HepG2 (cell line): ENCODE data around the gene TLK2. TPM values are rescaled to one million over a fixed set of nuclear protein-coding genes. Genes with fewer than 3 reads are reported as not detected.
"Not testable (repeated sequence)": the region's sequence is repeated elsewhere in the genome, so short reads cannot be mapped to it uniquely, and the experiment has no call there.

Experiments used
- ATAC-seq: fragments of 200-7000 bp; cut with Tn5 transposase; 3 replicates; pipeline ENCODE4 v1.9.1; 2020; ENCODE audit warnings: mild to moderate bottlenecking, moderate library complexity
- BruUV-seq: library from RNA; stranded (reverse); fragments of 400-500 nt; replicated peaks from 2 replicates; lab custom pipeline; 2021; lab: Mats Ljungman, UMichigan
- CTCF ChIA-PET: fragments of 300-600 bp; formaldehyde crosslinking; extraction: SDS; loops from one replicate; lab custom pipeline; 2021; ENCODE audit warnings: low total read pairs, inconsistent platforms, low intra/inter-chr PET ratio; lab: Yijun Ruan, JAX
- POLR2A ChIA-PET: fragments of 350-600 bp; sonication (Branson Sonifier 250); formaldehyde crosslinking; loops from one replicate; lab custom pipeline; 2020; ENCODE audit warnings: antibody characterized with exemption, inconsistent platforms; lab: Yijun Ruan, JAX
- DNase-seq: peaks from one replicate; pipeline ENCODE4 v3.0.0-alpha.2; 2015; ENCODE audit warnings: low spot score
- FAIRE-seq: peaks from 3 replicates; lab custom pipeline; 2011; peaks lifted over from hg19 to GRCh38; lab: Jason Lieb, UNC
- H2AFZ ChIP-seq: one replicate; pipeline ENCODE4 v1.6.1; 2011; ENCODE audit warnings: low read length, inconsistent platforms
- H3K27ac ChIP-seq: fragments of 300-600 bp; 3 replicates; pipeline ENCODE4 v1.8.0; 2011; ENCODE audit warnings: mixed run types, mild to moderate bottlenecking, mixed read lengths, low read length, inconsistent platforms; ENCODE audit not compliant: insufficient read depth; ENCODE audit errors: extremely low read length
- H3K27me3 ChIP-seq, 2 experiments: fragments of 200-600 bp in 1 of 2; 2 replicates in 1 of 2; 3 replicates in 1 of 2; pipeline versions ENCODE4 v1.6.0 to v1.8.0; 2011; ENCODE audit warnings: low read length in 2 of 2, mild to moderate bottlenecking in 2 of 2, moderate library complexity in 2 of 2, inconsistent platforms in 1 of 2; ENCODE audit not compliant: insufficient read depth in 2 of 2, control insufficient read depth in 1 of 2
- H3K36me3 ChIP-seq, 2 experiments: fragments of 200-600 bp in 1 of 2; replicated peaks in 1 of 2; 2 replicates in 1 of 2; 3 replicates in 1 of 2; pipeline versions ENCODE4 v1.5.1 to v1.8.0; 2011; ENCODE audit warnings: low read length in 2 of 2, inconsistent platforms in 1 of 2; ENCODE audit not compliant: insufficient read depth in 2 of 2, control insufficient read depth in 1 of 2
- H3K4me1 ChIP-seq: 2 replicates; pipeline ENCODE4 v1.5.1; 2012; ENCODE audit warnings: low read length, inconsistent platforms; ENCODE audit not compliant: insufficient read depth
- H3K4me2 ChIP-seq: 2 replicates; pipeline ENCODE4 v1.6.0; 2011; ENCODE audit warnings: low read depth, low read length, inconsistent platforms
- H3K4me3 ChIP-seq, 3 experiments: fragments of 200-600 bp in 1 of 3; sonication (generic), shearing (Covaris generic) in 1 of 3; replicated peaks in 1 of 3; 2 replicates each; pipeline ENCODE4 v1.5.1; 2011 to 2016; ENCODE audit warnings: low read length in 3 of 3, inconsistent platforms in 2 of 3, low read depth in 2 of 3, mild to moderate bottlenecking in 2 of 3, control low read depth in 1 of 3, mixed read lengths in 1 of 3; ENCODE audit not compliant: insufficient read depth in 1 of 3
- H3K79me2 ChIP-seq: one replicate; pipeline ENCODE4 v1.6.1; 2011; ENCODE audit warnings: low read length, inconsistent platforms; ENCODE audit not compliant: insufficient read depth
- H3K9ac ChIP-seq: 2 replicates; pipeline ENCODE4 v1.6.0; 2011; ENCODE audit warnings: mild to moderate bottlenecking, low read depth, low read length, inconsistent platforms; ENCODE audit not compliant: insufficient read depth
- H3K9me3 ChIP-seq: 2 replicates; pipeline ENCODE4 v1.5.1; 2012; ENCODE audit warnings: mild to moderate bottlenecking, low read length
- H4K20me1 ChIP-seq: 2 replicates; pipeline ENCODE4 v1.6.0; 2011; ENCODE audit warnings: inconsistent platforms, mild to moderate bottlenecking, low read length, moderate library complexity; ENCODE audit not compliant: insufficient read depth
- ZNF749 ChIP-seq: sonication (generic); formaldehyde crosslinking; IDR thresholded peaks from 2 replicates; pipeline ENCODE4 v1.8.0; 2022; ENCODE audit warnings: mild to moderate bottlenecking, missing genetic modification reagents, moderate library complexity, borderline replicate concordance
- WGBS: methylation state at CpG from one replicate; pipeline ENCODE4 v1.1.6; 2017; ENCODE audit warnings: low lambda C conversion rate; 5-methylcytosine and 5-hydroxymethylcytosine counted together
- in situ Hi-C: cut with HindIII; loops from 2 replicates; pipeline ENCODE4 v1.10.0; 2017; ENCODE audit warnings: low pct_unique_long_range_greater_than_20kb; ENCODE audit not compliant: extremely low pct_ligation_motif_present
- intact Hi-C: fragments of 100-400 bp; cut with micrococcal nuclease; formaldehyde crosslinking; loops from one replicate; pipeline ENCODE4 v1.10.0; 2022; ENCODE audit not compliant: unreplicated experiment
- polyA plus RNA-seq, 8 experiments: library from polyadenylated mRNA; depleted of rRNA in 3 of 8; stranded (reverse) in 7 of 8; unstranded in 1 of 8; fragments of >200 nt; fragmentation: Illumina TruSeq in 4 of 8; extraction: Trizol in 4 of 8; gene quantifications; 2 replicates each; pipeline versions ENCODE4 v1.2.1 to v1.2.3, GENCODE V29; 2011 to 2016; ENCODE audit warnings: low read depth in 4 of 8, missing spikeins in 1 of 8, mixed read lengths in 1 of 8; ENCODE audit not compliant: insufficient read depth in 1 of 8
- total RNA-seq, 5 experiments: library from RNA; depleted of rRNA; stranded (reverse); fragments of >200 nt; fragmentation: Illumina TruSeq; extraction: Trizol; gene quantifications; 2 replicates each; pipeline ENCODE4 v1.2.3, GENCODE V29; 2016; ENCODE audit warnings: low read depth in 1 of 5
- TF ChIP-seq, protein P1 (sequence below): IDR thresholded peaks from 2 replicates; pipeline ENCODE4 v1.6.1; 2016
- TF ChIP-seq, protein P2 (sequence below): sonication (generic); formaldehyde crosslinking; IDR thresholded peaks from 2 replicates; pipeline ENCODE4 v1.4.0; 2020; ENCODE audit warnings: mild to moderate bottlenecking, missing genetic modification reagents

The TLK2 gene
- total and polyA plus RNA-seq, 2 of the 13 experiments (the other 11 are each of a cell fraction or from before 2014, with no cell fraction given) = 58.7 to 60.8 TPM

DNA sequence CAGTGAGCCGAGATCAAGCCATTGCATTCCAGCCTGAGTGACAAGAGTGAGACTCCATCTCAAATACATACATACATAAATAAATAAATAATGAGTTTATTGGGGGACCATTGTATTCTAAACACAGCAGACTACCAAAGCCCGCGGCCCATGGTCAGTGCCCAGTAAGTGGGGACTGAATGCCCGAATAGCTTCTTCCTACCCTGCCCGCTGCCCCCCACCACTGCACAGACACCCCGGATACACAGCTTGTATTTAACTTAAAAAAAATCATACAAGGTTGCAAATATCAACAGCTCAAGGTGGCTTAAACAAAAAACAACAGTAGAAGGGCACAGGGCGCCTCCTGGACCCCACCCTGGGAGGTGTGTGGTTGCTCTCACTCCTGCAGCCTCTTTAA, 22.6 kb upstream of the TLK2 start:
- intact Hi-C loops = no loop called here
- H4K20me1 ChIP-seq = no peaks in the 10 kb centered on the region
- H3K79me2 ChIP-seq = no peaks in the 10 kb centered on the region
- ATAC-seq (no peak), DNase-seq (no peak), FAIRE-seq (no peak)
- H2AFZ ChIP-seq = no peak overlapping the region
- H3K4me1 ChIP-seq = no peaks in the 10 kb centered on the region
- TF ChIP-seq, protein P1, sequence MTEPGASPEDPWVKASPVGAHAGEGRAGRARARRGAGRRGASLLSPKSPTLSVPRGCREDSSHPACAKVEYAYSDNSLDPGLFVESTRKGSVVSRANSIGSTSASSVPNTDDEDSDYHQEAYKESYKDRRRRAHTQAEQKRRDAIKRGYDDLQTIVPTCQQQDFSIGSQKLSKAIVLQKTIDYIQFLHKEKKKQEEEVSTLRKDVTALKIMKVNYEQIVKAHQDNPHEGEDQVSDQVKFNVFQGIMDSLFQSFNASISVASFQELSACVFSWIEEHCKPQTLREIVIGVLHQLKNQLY (CRISPR knock-in tag) = no peak
- TF ChIP-seq, protein P2, sequence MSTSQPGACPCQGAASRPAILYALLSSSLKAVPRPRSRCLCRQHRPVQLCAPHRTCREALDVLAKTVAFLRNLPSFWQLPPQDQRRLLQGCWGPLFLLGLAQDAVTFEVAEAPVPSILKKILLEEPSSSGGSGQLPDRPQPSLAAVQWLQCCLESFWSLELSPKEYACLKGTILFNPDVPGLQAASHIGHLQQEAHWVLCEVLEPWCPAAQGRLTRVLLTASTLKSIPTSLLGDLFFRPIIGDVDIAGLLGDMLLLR = no peak
- no peak for TF ChIP-seq ZNF749 (CRISPR knock-in tag)
- no TSS peak for BruUV-seq
- no peak overlapping the region for H3K4me2 ChIP-seq
- ChIA-PET CTCF (no interaction called here), POLR2A (no interaction called here)
- H3K27me3 ChIP-seq = no peaks in the 10 kb centered on the region
- no peak overlapping the region for H3K9ac ChIP-seq
- 64% methylated on average over 7 of the region's 7 CpGs for WGBS
- no peaks in the 10 kb centered on the region for H3K36me3 ChIP-seq
- H3K9me3 ChIP-seq = no peaks in the 10 kb centered on the region
- H3K4me3 ChIP-seq = no peak overlapping the region
- in situ Hi-C loops = no loop called here
- no peak overlapping the region for H3K27ac ChIP-seq

DNA sequence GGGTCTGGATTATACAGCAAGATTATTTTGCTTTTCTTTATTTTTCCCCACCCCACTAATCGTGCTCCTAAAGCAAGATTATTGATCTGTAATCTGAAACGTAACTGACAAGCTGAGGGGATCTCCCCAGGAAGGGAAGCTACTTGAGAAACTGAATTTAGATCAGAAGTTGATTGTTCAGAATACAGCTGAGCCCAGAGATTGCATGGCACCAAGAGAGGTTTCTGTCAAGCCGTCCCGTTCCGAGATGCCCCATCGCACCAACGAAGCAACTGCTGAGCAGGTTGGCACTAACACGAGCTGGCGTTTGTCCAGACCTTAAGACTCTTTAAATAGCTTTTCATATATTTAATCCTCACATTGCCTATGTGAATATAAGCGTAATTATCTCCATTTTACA, 20.1 kb upstream of the TLK2 start:
- H3K4me2 ChIP-seq, BruUV-seq, H2AFZ ChIP-seq, H3K79me2 ChIP-seq, H3K4me1 ChIP-seq, H3K27ac ChIP-seq, CTCF ChIA-PET, H4K20me1 ChIP-seq, H3K4me3 ChIP-seq, H3K9ac ChIP-seq, in situ Hi-C loops, ATAC-seq, intact Hi-C loops, H3K9me3 ChIP-seq, FAIRE-seq, POLR2A ChIA-PET, H3K36me3 ChIP-seq, H3K27me3 ChIP-seq, DNase-seq: not testable (repeated sequence)
- WGBS = 47% methylated on average over 10 of the region's 10 CpGs

DNA sequence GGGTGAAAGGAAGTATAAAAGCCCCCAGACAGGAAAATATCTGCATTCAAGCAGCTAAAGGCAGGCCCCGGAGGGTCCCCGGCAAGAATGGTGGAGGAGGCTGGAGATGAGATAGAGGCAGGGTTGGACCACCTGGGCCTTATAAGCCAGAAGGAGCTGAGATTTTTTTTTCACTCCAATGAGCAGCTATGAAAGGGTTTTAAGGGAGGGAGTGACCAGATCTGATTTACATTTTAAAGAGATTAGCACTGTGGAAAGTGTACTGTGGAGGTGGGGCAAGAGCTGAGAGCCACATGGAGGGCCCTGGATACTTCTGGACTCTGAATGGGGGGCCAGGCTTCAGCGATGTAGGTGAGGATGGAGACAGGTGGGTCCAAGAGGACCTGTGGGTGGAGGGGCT, 14.2 kb upstream of the TLK2 start:
- CTCF ChIA-PET, FAIRE-seq, POLR2A ChIA-PET: not testable (repeated sequence)

GRCh38 chr17:62465271-62465670, 13.4 kb upstream of the TLK2 start:
- in situ Hi-C loops, intact Hi-C loops, BruUV-seq: not testable (repeated sequence)

More for the DNA sequence above, 14.2 kb upstream of the TLK2 start:
- intact Hi-C loops, H3K9ac ChIP-seq, ATAC-seq, H3K36me3 ChIP-seq, H3K4me1 ChIP-seq, H3K27me3 ChIP-seq, H4K20me1 ChIP-seq, H3K27ac ChIP-seq, H2AFZ ChIP-seq, H3K79me2 ChIP-seq, H3K9me3 ChIP-seq, in situ Hi-C loops, DNase-seq, H3K4me3 ChIP-seq, BruUV-seq, H3K4me2 ChIP-seq: not testable (repeated sequence)
- WGBS = 67% methylated on average over 3 of the region's 3 CpGs

More at GRCh38 chr17:62465271-62465670, 13.4 kb upstream of the TLK2 start:
- H3K9ac ChIP-seq, DNase-seq, ATAC-seq, H3K27me3 ChIP-seq, H2AFZ ChIP-seq, H4K20me1 ChIP-seq, H3K36me3 ChIP-seq, H3K4me3 ChIP-seq, H3K9me3 ChIP-seq, POLR2A ChIA-PET, CTCF ChIA-PET, FAIRE-seq, H3K79me2 ChIP-seq, H3K4me1 ChIP-seq, H3K4me2 ChIP-seq, H3K27ac ChIP-seq: not testable (repeated sequence)
- 79% methylated on average over 7 of the region's 7 CpGs for WGBS
